PC-3 (cell line): Measurements from ENCODE around the gene GRHL3. TPM values are rescaled to one million over a fixed set of nuclear protein-coding genes. Genes with fewer than 3 reads are reported as not detected.

Experiments used
- ATAC-seq: fragments of 200-7000 bp; cut with Tn5 transposase; 2 replicates; pipeline ENCODE4 v1.9.1; 2020; ENCODE audit warnings: mild to moderate bottlenecking, moderate library complexity
- BruUV-seq: library from RNA; stranded (reverse); fragments of 400-500 nt; replicated peaks from 2 replicates; lab custom pipeline; 2021; lab: Mats Ljungman, UMichigan
- CTCF ChIA-PET: fragments of 300-600 bp; sonication (Branson Sonifier 250); formaldehyde crosslinking; loops from one replicate; lab custom pipeline; 2022; ENCODE audit warnings: antibody characterized with exemption; lab: Charles Lee
- POLR2A ChIA-PET: fragments of 300-600 bp; sonication (Branson Sonifier 250); formaldehyde crosslinking; loops from one replicate; lab custom pipeline; 2022; ENCODE audit warnings: antibody characterized with exemption; ENCODE audit not compliant: unreplicated experiment; lab: Charles Lee
- DNase-seq: peaks from one replicate; pipeline ENCODE4 v3.0.0-alpha.2; 2015
- H2AFZ ChIP-seq: fragments of 300-600 bp; sonication (generic); 2 replicates; pipeline ENCODE4 v1.6.0; 2016; ENCODE audit warnings: antibody characterized with exemption, low read length
- H3F3A ChIP-seq: fragments of 300-600 bp; sonication (generic); one replicate; pipeline ENCODE4 v1.6.0; 2017; ENCODE audit warnings: antibody characterized with exemption, low read length, control low read depth, mild to moderate bottlenecking; ENCODE audit not compliant: unreplicated experiment
- H3K27ac ChIP-seq: fragments of 300-600 bp; sonication (generic); 2 replicates; pipeline ENCODE4 v1.5.1; 2016; ENCODE audit warnings: mild to moderate bottlenecking, low read length
- H3K27me3 ChIP-seq: fragments of 300-600 bp; sonication (generic); 2 replicates; pipeline ENCODE4 v1.6.1; 2016; ENCODE audit warnings: low read length, mixed read lengths
- H3K36me3 ChIP-seq: fragments of 300-600 bp; sonication (generic); 2 replicates; pipeline ENCODE4 v1.6.1; 2016; ENCODE audit warnings: low read depth, mixed run types, low read length, mixed read lengths
- H3K4me1 ChIP-seq: fragments of 300-600 bp; sonication (generic); 2 replicates; pipeline ENCODE4 v1.5.1; 2016; ENCODE audit warnings: low read length; ENCODE audit not compliant: insufficient read depth
- H3K4me2 ChIP-seq: fragments of 300-600 bp; sonication (generic); 2 replicates; pipeline ENCODE4 v1.6.0; 2016; ENCODE audit warnings: low read length
- H3K4me3 ChIP-seq: fragments of 300-600 bp; sonication (generic); 2 replicates; pipeline ENCODE4 v1.5.1; 2016; ENCODE audit warnings: mild to moderate bottlenecking, low read length, mixed read lengths
- H3K79me2 ChIP-seq: fragments of 300-600 bp; sonication (generic); 2 replicates; pipeline ENCODE4 v1.6.1; 2017; ENCODE audit warnings: low read length, mixed read lengths
- H3K9ac ChIP-seq: fragments of 300-600 bp; sonication (generic); 2 replicates; pipeline ENCODE4 v1.6.0; 2016; ENCODE audit warnings: mild to moderate bottlenecking, low read length
- H3K9me2 ChIP-seq: fragments of 300-600 bp; sonication (generic); replicated peaks from 2 replicates; pipeline ENCODE4 v1.6.1; 2016; ENCODE audit warnings: mixed run types, low read length, mixed read lengths
- H3K9me3 ChIP-seq: fragments of 300-600 bp; sonication (generic); 2 replicates; pipeline ENCODE4 v1.6.1; 2016; ENCODE audit warnings: low read length, mixed read lengths
- H4K20me1 ChIP-seq: fragments of 300-600 bp; sonication (generic); 2 replicates; pipeline ENCODE4 v1.6.1; 2016; ENCODE audit warnings: low read length, mixed read lengths
- EZH2 ChIP-seq: fragments of 300-600 bp; sonication (generic); IDR thresholded peaks from one replicate; pipeline ENCODE4 v1.6.1; 2017; ENCODE audit warnings: antibody characterized with exemption, mild to moderate bottlenecking, low read length; ENCODE audit not compliant: unreplicated experiment
- EZH2phosphoT487 ChIP-seq: fragments of 300-600 bp; sonication (generic); IDR thresholded peaks from 2 replicates; pipeline ENCODE4 v1.6.1; 2018; ENCODE audit warnings: mild to moderate bottlenecking, antibody characterized with exemption, low read length, borderline replicate concordance
- intact Hi-C: fragments of 100-400 bp; cut with micrococcal nuclease; formaldehyde crosslinking; loops from 2 replicates; pipeline ENCODE4 v1.9.0; 2023
- total RNA-seq: library from RNA; depleted of rRNA; stranded (reverse); fragments of >200 nt; gene quantifications from 2 replicates; pipeline ENCODE4 v1.2.3, GENCODE V29; 2014
- TF ChIP-seq, protein P1 (sequence below): fragments of 300-600 bp; sonication (generic); conservative IDR thresholded peaks from 2 replicates; pipeline ENCODE4 v1.5.1; 2017; ENCODE audit warnings: antibody characterized with exemption, low read depth, mild to moderate bottlenecking, low read length

GRHL3 gene
- total RNA-seq, 1 experiment from 2014 or later: 3.5 TPM

DNA sequence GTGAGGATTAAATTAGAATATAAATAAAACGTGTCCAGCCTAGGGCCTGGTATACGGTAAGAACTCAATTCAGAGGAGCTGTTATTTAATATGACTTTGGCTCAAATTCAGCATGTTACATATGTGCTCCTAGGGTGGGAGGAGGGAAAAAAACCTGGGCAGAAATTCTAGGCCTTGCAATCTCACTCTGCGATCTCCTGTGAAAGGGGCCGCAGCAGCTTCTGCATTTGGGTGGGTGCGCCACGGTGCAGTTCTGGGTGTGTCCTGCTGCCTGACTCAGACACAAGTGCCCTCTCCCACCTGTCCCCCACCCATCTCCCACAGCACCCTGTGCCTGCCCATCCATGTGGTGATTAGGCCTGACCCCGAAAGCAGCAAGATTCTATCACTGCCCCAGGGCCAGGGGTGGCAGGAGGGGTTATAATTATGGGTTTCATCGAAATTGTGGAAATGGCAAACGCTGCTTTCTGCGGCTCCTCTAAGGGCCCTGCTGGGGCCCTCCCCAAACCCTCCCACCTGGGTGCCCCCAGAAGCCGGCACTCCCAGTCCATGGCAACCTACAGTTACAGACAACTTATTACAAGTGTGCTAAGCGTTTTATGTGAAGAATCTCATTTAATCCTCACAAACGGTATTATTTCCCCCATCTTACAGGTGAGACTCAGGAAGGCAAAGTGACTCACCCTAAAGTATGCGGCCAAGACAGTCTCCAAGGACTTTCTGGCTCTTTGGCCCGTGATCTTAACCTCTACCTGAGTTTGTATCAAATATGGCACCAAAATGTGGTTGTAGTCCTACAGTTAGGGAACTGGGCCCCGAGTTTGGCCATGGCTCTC lies 25.5 kb upstream of the GRHL3 start:
- CTCF ChIA-PET: interaction anchor here (0.6 to 1.5 kb wide), 3 partner anchors 23 to 97 kb away, joined by 3 to 14 read pairs (median 11); no protein-coding TSS in a partner anchor
- peak; percentile 60 for DNase-seq
- peak overlapping the region; percentile 75 for H3K4me2 ChIP-seq

DNA sequence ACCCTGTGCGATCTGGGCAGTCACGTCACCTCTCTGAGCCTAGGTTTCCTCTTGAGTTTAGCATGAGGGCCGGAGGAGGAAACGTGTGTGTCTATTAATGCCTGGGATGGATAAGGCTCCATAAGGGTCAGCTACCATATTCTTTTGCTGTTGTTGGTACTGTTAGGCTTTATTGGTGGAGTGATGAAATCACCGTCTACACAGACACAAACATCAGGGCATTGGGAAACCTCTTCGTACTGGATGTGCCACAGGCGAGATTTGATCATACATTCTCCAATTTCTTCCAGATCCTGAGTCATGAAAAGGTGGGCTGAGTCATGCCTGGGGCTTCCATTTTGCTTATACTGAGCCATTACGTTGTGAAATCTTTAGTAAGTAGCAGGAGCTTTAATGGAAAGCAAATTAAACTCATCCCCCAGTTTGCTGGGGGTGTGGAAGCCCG lies 24.9 kb upstream of the GRHL3 start:
- POLR2A ChIA-PET: interaction anchor here (0.5 to 1.1 kb wide), 2 partner anchors 70 to 90 kb away, joined by 3 to 6 read pairs; no protein-coding TSS in a partner anchor

More for the DNA sequence above, 25.5 kb upstream of the GRHL3 start:
- POLR2A ChIA-PET: interaction anchor here (0.5 kb wide), 1 partner anchor 90 kb away, joined by 6 read pairs; no protein-coding TSS in a partner anchor
- Histone ChIP-seq H3F3A (peaks cover 12% of the 10 kb centered on the region), H3K9ac (peak overlapping the region; percentile 62), H3K79me2 (no peaks in the 10 kb centered on the region), H2AFZ (peak overlapping the region; percentile 1; the same call in 1 of the 2 replicates), H3K4me3 (peak overlapping the region; percentile 24; the same call in 1 of the 2 replicates), H3K4me1 (peaks cover 51% of the 10 kb centered on the region), H3K9me3 (no peaks in the 10 kb centered on the region), H3K9me2 (no peaks in the 10 kb centered on the region), H4K20me1 (no peaks in the 10 kb centered on the region), H3K36me3 (no peaks in the 10 kb centered on the region), H3K27me3 (no peaks in the 10 kb centered on the region), H3K27ac (peak overlapping the region; percentile 96)
- intact Hi-C loops: loop anchor here (1.0 to 5.0 kb wide), 4 partner anchors 10 to 99 kb away; no protein-coding TSS in a partner anchor
- BruUV-seq: no TSS peak
- peak; percentile 21; the same call in 1 of the 2 replicates for ATAC-seq
- no peak for TF ChIP-seq EZH2
- TF ChIP-seq, protein P1, sequence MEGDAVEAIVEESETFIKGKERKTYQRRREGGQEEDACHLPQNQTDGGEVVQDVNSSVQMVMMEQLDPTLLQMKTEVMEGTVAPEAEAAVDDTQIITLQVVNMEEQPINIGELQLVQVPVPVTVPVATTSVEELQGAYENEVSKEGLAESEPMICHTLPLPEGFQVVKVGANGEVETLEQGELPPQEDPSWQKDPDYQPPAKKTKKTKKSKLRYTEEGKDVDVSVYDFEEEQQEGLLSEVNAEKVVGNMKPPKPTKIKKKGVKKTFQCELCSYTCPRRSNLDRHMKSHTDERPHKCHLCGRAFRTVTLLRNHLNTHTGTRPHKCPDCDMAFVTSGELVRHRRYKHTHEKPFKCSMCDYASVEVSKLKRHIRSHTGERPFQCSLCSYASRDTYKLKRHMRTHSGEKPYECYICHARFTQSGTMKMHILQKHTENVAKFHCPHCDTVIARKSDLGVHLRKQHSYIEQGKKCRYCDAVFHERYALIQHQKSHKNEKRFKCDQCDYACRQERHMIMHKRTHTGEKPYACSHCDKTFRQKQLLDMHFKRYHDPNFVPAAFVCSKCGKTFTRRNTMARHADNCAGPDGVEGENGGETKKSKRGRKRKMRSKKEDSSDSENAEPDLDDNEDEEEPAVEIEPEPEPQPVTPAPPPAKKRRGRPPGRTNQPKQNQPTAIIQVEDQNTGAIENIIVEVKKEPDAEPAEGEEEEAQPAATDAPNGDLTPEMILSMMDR: no peak
- no peak for TF ChIP-seq EZH2phosphoT487

More for the DNA sequence above, 24.9 kb upstream of the GRHL3 start:
- no peaks in the 10 kb centered on the region for H3K9me3 ChIP-seq
- peak overlapping the region; percentile 66 for H3K9ac ChIP-seq
- H4K20me1 ChIP-seq: no peaks in the 10 kb centered on the region
- no peaks in the 10 kb centered on the region for H3K27me3 ChIP-seq
- DNase-seq (peak; percentile 98), ATAC-seq (peak; percentile 66)
- intact Hi-C loops: loop anchor here (1.0 to 5.0 kb wide), 4 partner anchors 11 to 98 kb away; no protein-coding TSS in a partner anchor
- peak overlapping the region; percentile 41 for H2AFZ ChIP-seq
- peak overlapping the region; percentile 43; the same call in 1 of the 2 replicates for H3K4me3 ChIP-seq
- TSS peak; percentile 80 for BruUV-seq
- H3K27ac ChIP-seq: peak overlapping the region; percentile 96
- H3K79me2 ChIP-seq: no peaks in the 10 kb centered on the region
- peaks cover 50% of the 10 kb centered on the region for H3K4me1 ChIP-seq
- no peaks in the 10 kb centered on the region for H3K36me3 ChIP-seq
- CTCF ChIA-PET: interaction anchor here (0.6 to 1.5 kb wide), 5 partner anchors 10 to 97 kb away, joined by 3 to 14 read pairs (median 3); no protein-coding TSS in a partner anchor
- H3K9me2 ChIP-seq: no peaks in the 10 kb centered on the region
- peak overlapping the region; percentile 75 for H3K4me2 ChIP-seq
- TF ChIP-seq EZH2 (no peak), EZH2phosphoT487 (no peak)
- TF ChIP-seq, protein P1: no peak
- H3F3A ChIP-seq: peaks cover 12% of the 10 kb centered on the region
